AG08395 (cell line): ENCODE measurements around the gene MYH7B.

Experiments
- DNase-seq: peaks from one replicate; pipeline ENCODE4 v3.0.0; 2012; ENCODE audit warnings: mixed read lengths, low spot score

MYH7B gene

DNA sequence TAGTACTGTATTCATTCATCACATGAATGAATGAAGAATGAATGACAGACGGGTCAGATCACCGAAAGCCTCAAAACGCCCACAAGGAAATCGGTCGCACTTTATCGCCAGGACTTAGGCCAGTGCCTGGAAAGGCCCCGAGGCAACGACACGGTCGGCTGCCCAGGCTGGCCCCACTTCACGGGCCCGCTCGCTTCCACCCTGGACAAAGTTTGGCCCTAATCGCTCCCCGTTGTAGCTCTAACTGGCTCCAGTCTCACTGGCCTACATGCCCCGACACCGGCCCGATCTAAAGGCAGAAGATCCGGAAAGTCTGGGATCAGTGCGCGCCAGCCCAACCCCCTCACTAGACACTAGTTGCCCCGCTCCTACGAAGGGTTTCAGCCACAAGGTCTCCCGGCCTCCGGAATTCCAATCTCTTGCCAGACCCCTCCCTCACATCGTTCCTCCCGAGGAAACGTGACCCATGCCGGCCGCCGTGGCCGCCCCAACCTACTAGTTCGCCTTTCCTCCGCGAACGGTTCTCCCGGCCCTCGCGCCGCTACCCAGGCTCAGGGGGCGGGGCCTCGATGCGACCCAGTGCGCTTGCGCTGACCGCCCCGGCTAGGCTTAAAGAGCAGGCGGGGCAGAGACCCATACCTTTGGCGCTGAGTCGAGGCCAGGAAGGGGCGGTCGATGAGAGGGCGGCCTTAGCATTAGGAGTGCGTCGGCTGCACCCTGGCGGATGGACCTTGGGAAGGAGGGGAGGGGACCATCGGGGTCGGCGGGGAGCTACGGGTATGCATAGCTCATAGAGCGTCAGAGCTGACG lies at the start of gene MYH7B, which contains the start of gene GSS:
Gene MYH7B (plus strand): TSS at position 638 of the 810 bp plus-strand sequence. CDS start 22,138 bp downstream, outside the sequence.
Gene GSS (minus strand): TSS at position 576 of the 810 bp plus-strand sequence. CDS start 3,954 bp downstream, outside the sequence.
- DNase-seq: peak; percentile 99

DNA sequence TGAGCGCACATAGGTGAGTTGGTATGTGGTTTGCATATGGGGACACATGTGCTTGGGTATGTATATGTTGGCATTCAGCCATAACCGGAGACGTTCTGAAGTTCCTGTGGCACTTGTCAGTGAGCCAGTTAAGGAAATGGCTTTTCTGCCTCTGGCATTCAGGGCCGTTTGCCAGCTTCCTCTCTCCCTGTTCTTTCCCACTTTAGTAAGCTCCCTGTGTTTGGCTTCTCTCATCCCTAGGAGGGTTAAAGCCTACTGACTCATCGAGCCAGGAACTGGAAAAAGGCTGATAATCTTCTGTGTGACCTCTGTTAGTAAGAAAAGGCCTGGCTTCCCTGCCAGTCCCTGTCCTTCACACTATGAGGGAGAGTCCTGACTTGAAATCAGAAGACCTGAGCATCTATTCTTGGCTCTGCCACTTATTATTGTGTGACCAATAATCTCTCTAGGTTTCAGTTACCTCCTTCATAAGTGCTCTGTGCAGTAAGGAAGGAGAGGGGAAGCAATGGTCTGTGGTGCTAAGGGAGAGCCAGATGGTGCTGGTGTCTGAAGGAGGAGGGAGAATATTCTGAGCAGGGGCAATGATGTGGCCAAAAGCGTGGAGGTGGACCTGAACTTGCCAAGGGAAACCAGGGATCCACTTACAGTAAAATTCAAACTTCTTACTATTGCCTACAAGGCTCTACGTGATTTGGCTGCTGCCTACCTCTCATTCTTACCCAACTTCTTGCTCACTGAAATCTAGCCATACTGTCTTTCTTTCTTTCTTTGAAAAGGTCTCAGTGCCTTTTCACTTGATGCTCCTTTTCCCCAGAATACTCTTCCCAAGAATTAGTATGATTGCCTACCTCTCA lies 47.8 kb upstream of the MYH7B start:
- peak; percentile 95 for DNase-seq

DNA sequence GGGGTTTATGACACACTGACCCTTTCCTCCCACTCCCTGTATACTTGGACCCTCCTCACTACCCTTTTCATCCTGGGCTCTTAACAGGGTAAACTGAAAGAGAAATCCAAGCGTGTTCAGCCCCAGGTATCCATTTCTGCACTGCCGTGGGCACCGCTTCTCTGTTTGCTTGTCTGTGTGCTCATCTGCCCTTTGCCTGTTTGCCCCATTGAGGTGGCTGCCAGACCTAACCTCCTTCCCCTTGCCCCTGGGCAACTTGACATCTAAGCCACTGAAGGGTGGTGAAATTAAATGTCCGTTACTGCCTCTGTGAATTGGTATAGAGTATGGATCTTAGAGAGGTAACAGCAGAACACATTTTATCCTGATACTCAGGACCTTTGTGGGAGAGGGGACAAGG lies 40.5 kb upstream of the MYH7B start:
- DNase-seq: no peak

DNA sequence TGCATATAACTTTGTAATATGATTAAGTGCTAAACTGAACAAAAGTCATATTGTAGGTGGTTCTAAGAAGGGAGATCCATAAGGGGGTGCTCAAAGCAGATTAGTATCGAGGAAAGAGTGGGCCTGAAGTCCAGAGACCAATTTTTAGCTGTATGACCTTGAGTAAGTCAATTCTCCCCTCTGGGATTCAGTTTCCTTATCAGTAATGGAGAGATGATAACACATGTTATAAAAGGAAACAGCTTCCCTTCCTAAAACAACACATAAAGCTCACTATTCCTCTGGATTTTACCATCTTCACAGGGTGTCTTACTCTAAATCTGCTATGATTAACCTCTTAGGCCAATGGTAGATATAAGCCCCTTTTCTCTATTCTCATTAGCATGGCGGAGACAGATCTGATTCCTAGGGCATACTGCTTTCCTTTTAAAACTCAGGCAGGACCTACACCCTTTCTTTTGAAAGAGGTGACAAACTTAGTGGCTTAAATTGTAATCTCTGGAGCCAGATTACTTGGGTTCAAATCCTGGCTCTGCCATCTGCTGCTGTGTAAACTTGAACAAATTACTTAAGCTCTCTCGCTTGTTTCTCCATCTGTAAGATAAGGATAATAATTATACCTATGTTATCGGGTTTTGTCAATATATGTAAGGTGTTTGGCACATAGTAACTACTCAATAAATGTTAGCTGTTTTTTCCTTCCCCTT lies 39.8 kb upstream of the MYH7B start:
- DNase-seq: no peak

DNA sequence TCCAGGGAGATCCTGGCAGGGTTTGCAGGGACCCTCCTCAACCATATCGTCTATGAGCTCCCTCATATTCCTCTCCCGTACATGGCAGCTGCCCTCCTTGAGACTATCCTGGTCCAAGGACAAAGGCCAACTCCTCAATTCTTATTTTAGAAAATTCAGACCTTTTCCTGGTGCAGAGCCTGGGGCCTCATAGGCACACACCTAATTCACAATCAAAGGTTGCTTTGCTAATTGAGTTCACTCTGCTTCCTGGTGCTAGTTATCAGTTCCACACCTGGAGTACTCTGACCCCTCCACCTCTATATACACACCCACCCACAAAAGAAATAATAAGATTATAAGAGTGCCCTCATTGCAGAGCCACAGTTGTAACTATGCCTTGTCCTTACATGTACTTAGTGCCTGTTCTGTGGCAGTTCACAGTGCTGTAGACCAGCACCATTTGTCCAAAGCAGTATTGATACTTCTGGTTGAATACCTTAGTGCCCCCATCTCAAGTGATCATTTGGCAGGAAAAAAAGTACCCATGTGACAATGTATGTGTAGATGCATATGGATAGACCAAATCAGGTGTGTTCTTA lies 38.8 kb upstream of the MYH7B start:
- no peak for DNase-seq

DNA sequence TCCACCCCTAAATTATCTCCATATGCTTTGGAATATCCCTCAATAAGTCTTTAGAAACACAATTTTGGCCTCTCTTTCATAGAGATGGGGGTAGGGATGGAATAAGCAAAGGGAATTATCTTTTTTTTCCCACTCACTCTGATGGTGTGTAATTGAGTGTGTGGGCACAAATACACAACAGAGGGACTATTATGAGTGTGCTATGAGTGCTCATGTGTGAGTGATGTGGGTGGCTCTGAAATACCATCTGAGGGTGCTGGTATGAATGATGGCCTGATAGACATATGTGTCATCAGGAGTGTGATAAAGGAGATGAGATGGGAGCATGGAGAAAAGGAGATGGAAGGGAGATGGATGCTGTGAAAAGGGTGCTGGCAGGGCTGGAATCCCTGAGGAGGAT lies 35.6 kb upstream of the MYH7B start:
- DNase-seq: no peak

DNA sequence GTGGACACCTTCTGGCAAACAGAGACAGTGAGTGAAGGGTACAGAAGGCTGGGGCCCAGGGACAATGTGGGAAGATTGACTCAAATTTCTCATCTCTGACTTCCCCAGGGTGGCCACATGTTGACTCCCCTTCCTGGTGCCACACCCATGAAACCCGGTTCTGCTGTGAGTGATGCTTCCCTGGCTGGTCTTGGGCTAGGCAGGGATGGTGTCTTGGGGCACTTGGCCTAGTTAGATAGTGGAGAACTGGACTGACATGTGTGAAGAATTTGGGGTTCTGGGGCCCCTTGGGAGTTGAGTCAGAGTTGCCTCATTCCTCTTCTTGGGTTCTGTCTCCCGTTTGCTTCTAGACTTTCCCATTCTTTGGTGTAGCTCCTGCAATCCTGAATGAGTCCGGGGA lies 34.2 kb upstream of the MYH7B start:
- DNase-seq: peak; percentile 12

DNA sequence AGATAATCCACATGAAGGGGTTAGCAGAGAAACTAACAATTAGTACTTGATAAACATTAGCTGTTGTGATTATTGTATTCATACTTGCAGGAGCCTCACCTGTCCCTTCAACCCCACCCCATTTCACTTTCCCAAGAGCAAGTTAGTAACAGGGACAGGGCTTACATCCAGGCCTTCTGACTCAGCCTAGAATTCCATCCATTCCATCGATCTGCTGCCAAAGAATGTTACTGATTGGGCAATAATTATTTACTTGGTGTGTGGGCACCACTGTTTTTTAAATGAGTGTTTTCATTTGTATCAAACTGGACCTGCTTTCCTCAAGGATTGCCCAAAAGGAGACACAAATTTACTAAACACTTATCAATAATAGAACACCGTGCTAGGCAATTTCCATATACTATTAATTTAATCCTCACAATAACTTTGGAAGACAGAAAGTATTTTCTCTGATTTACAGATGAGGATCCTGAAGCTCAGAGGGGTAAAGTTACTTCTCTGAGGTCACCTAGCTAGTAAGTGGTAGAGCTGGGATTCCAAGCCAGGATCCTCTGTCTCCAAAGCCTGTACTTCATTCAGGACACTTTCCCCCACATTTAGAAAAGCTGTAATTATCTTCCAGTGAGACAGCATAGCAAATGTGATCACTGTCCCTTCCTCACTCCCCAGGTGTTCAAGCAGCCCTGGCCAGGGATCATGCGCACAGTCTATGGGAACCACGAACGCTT lies 32.9 kb upstream of the MYH7B start:
- DNase-seq: peak; percentile 89

DNA sequence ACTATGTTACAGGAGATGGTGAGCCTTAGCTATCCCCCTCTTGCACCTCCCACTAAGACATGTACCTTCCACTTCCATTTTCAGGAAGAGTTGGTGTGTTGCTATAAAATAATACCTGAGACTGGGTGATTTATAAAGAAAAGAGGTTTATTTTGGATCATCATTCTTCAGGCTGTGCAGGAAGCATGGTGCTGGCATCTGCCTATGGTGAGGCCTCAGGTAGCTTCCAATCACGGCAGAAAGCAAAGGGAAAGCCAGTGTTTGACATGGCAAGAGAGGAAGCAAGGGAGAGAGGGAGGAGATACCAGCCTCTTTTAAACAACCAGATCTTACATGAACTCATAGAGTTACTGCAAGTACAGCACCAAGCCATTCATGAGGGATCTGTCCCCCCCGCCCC lies 32.3 kb upstream of the MYH7B start:
- DNase-seq: no peak

DNA sequence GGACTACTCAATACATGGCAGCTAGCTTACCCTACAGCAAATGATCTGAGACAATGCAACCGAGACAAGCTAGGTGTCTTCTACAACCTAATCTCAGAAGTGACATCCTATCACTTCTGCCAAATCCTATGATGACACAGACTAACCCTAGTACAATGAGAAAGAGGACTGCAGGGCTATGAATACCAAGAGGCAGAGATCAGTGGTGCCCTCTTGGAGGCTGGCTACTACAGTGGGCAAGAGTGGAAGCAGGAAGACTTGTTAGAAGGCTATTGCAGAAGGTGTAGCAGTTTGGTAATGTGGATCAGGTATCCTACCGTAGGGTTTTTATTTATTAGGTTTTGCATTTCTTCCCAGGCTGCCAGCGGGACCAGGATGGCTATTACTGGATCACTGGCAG lies 30.3 kb upstream of the MYH7B start:
- DNase-seq: no peak

DNA sequence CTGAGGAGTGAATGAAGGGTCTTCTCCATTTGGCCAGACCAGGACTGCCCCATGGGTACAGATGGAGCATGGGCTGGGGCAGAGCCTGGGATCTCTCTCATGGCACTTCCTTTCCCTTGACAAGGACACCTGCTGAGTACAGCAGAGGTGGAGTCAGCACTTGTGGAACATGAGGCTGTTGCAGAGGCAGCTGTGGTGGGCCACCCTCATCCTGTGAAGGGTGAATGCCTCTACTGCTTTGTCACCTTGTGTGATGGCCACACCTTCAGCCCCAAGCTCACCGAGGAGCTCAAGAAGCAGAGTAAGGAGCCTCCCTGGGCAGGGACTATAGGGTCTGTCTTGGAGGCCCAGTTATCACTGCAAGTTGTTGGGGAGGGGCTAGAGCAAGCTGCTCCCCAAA lies 29.7 kb upstream of the MYH7B start:
- no peak for DNase-seq

DNA sequence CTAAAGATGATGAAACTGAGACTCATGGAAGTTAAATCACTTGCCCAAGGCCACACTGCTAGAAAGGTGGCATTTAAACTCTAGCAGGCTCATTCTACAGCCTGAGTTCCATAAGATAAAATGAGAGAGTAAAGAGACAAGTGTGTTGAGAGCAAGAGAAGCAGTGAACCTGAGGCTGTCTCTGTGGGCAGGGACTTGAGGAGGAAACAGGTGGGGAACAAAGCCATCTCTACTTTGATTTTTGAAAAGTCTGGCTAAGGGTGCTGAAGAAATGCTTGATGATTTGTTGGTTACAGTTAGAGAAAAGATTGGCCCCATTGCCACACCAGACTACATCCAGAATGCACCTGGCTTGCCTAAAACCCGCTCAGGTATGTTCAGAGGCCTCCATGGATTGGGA lies 29.1 kb upstream of the MYH7B start:
- DNase-seq: no peak

DNA sequence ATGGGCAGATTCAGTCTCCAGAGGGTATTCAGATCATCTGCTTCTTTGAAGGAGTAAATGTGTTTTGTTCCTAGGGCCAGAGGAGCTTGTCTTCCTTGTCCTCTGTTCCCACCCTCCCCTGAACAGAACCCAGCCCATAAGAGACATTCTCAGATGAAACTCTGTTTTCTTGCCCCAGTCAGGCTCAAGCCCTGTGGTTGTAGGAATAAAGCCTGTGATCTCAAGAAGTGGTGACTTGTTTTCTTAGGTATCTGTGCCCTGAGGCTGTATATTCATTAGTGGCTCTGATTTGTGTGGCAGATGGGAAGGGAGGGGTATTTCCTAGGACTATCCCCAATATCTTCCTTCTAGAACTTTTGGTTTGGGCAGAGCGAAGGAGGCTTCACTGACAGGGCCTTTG lies 27.9 kb upstream of the MYH7B start:
- DNase-seq: peak; percentile 19

DNA sequence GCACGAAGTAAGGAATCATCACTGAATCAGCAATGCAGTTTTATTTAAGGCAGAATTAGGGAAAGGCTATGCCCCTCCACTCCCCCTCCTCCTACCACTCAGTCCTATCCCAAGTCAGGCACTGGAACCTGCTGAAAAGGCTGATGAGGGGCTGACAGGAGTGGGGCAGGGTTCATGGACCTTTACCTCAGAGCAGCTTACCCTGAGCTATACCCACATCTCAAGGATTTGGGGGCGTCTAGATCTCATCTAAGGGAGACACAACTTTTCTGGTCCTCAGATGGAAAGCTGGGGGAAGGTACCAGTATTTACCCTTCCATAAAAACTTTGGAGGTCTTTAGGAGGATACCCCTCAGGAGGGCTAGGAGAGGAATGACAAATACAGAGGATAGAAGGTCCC lies 27.3 kb upstream of the MYH7B start:
- DNase-seq: no peak

DNA sequence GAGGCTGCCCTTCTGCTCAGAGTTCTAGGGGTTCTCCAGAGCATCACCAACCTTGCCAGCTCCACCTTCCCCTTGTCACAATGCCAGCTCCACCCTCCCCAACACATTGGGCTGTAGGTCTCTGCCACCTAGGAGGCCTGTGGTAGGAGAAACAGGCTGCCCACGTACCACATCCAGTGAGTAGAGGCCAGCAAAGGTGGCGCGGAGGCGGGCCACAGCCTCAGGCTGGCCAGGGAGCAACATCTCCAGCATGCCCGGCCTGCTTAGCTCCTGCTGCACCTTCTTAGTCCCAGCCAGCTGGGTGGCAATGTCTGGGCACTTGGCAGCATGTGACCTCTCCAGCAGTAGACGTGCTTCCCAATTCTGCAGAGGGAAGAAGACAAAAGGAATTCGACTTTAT lies 23.9 kb upstream of the MYH7B start:
- no peak for DNase-seq

DNA sequence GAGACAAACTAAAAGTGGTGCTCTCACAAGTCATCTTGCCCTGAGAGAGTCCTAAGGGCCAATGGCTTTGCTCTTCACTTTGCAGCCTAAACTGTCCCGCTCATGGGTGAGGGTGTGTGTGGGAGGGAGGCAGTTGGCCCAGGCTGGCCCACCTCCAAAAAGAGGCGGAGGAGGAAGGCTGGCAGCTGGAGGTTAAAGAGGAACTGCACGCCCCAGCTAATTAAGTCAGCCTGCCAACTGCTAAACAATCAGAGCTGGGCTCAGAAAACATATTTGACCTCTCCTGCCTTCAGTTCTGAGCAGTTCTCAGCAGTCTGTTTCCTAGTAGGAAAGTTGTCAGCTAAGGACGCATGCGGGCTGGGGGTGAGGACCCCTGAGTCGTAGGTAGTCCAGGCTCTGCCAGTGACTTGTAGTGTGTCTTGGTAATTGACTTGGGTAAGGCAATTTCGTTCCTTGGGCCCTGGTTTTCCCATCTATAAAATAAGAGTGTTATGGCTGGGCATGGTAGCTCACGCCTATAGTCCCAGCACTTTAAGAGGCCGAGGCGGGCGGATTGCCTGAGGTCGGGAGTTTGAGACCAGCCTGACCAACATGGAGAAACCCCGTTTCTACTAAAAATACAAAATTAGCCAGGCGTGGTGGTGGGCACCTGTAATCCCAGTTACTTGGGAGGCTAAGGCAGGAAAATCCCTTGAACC lies 17.1 kb upstream of the MYH7B start:
- DNase-seq: no peak

DNA sequence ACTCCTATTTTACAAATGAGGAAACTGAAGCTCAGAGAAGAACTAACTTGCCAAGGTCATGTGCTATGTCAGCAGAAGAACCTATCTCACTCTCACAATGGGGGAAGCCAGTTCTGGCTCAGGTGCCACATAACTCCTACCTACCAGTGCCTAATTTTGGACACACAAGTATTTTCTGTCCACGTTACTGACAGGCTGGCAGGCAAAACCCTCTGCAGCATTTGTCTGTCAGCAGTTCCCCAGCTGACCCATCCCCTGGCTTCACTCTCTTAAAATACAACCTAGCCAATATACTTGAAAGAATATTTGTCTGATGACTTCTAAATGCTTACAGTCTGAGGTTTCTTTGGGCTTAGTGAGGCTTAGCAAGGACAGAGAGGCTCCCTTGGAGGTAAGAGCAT lies 15.6 kb upstream of the MYH7B start:
- DNase-seq: no peak

DNA sequence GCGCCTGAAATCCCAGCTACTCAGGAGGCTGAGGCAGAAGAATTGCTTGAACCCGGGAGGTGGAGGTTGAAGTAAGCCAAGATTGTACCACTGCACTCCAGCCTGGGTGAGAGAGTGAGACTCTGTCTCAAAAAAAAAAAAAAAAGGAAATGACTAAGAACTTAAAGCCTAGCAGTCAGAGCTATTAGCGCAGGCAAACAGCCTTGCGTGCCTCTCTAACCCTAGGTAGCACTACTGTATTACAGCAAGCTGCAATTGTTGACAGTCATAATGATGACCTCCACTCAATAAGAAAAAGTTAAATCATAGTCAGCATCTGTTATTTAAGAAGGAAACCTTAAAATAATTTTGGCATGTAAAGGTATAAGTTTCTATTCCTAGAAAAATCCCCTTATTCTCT lies 14.4 kb upstream of the MYH7B start:
- DNase-seq: no peak

DNA sequence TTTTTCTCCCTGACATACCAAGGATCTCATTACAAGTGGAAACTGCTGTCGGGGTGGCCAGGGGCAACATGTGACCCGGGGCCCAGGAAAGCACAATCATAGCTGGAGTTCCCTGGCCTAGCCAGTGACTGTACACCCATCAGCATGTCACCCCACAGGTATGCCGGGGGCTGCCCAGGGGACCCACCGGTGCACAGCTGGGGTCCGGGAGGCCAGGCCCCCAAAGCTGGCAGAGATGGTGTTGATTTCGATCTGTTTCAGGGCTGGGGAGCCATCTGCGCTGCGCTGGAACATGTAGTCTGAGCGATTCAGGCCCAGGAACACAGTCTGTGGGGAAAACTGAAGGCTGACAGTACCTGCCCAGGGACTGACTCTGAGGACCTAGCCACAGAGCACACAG lies 13.4 kb upstream of the MYH7B start:
- no peak for DNase-seq

DNA sequence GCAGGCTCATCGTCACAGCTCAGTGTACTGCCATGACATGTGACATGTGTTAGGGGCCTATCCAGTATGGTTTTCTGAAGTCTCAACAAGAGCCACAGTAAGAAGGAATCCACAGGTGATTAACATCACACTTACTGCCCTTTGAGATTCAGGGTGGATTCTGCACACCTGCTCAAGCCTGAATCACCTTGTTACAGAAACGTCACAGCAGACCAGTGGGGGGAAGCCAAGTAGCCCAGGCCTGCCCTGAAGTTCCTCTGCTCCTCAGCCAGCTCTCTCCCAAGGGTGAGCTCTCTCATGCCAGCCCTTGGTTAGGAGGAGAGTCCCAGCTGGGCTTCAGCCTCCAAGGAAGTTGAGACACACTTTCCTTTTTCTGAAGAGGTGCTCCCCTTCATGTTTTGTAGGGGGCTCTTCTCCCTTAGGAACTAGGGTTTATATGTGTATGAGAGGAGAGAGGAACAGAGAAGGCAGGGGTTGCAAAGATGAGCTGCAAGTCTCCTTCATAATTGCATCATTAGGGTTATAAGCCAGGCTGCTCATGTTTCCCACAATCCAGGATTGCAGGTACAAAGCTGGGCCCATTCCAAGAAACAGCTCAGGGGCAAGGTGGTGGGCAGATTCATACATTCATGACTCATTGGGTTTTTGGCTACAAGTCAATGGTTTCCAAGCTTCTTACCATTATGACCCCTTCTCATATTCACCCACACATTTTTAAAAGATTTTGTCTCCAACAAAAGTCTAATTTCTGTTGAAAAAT lies 11.7 kb upstream of the MYH7B start:
- no peak for DNase-seq
